Kidney epithelial cell (primary cell): Measurements from ENCODE around the gene PRADC1. TPM values are rescaled to one million over a fixed set of nuclear protein-coding genes. Genes with fewer than 3 reads are reported as not detected.
"Not testable (repeated sequence)": the region's sequence is repeated elsewhere in the genome, so short reads cannot be mapped to it uniquely, and the experiment has no call there.

Experiments used
- DNase-seq: peaks from one replicate; pipeline ENCODE4 v3.0.0-alpha.2; 2010; ENCODE audit warnings: low read depth
- H3K27me3 ChIP-seq: 2 replicates; pipeline ENCODE4 v1.6.0; 2011; ENCODE audit warnings: low read length; ENCODE audit not compliant: control insufficient read depth, insufficient read depth
- H3K36me3 ChIP-seq: 2 replicates; pipeline ENCODE4 v1.5.1; 2011; ENCODE audit warnings: low read length; ENCODE audit not compliant: control insufficient read depth, insufficient read depth
- H3K4me3 ChIP-seq: 2 replicates; pipeline ENCODE4 v1.5.1; 2011; ENCODE audit warnings: low read depth, mild to moderate bottlenecking, control low read depth, low read length
- total RNA-seq: library from RNA; depleted of rRNA; stranded (reverse); fragments of >200 nt; gene quantifications from 2 replicates; pipeline ENCODE4 v1.2.3, GENCODE V29; 2015
- TF ChIP-seq, protein P1 (sequence below): IDR thresholded peaks from 2 replicates; pipeline ENCODE4 v1.5.1; 2011; ENCODE audit warnings: mild to moderate bottlenecking, moderate library complexity, low read length, control low read depth, inconsistent platforms; ENCODE audit not compliant: insufficient read depth, poor library complexity, severe bottlenecking

PRADC1 gene
- total RNA-seq, 1 donor from 2014 or later, result 6.6 TPM

DNA sequence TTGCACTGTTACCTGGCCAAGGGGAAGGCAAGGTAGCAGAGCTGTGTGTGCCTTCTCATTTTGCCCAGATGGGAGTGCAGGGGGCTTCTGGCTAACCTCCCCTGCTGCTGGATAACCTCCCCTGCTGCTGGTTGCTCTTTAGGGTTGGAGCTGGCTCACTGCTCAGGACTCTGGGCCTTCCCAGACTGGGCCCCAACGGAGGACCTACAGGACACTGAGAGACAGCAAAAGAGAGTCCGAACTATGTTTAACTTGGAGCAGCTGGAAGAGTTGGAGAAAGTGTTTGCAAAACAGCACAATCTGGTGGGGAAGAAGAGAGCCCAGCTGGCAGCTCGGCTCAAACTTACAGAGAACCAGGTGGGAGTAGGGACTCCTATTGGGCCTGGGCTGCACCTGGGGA is 24.8 kb downstream of the PRADC1 start:
- no peak overlapping the region for H3K4me3 ChIP-seq
- no peaks in the 10 kb centered on the region for H3K36me3 ChIP-seq
- no peak for DNase-seq
- TF ChIP-seq, protein P1, sequence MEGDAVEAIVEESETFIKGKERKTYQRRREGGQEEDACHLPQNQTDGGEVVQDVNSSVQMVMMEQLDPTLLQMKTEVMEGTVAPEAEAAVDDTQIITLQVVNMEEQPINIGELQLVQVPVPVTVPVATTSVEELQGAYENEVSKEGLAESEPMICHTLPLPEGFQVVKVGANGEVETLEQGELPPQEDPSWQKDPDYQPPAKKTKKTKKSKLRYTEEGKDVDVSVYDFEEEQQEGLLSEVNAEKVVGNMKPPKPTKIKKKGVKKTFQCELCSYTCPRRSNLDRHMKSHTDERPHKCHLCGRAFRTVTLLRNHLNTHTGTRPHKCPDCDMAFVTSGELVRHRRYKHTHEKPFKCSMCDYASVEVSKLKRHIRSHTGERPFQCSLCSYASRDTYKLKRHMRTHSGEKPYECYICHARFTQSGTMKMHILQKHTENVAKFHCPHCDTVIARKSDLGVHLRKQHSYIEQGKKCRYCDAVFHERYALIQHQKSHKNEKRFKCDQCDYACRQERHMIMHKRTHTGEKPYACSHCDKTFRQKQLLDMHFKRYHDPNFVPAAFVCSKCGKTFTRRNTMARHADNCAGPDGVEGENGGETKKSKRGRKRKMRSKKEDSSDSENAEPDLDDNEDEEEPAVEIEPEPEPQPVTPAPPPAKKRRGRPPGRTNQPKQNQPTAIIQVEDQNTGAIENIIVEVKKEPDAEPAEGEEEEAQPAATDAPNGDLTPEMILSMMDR, result no peak
- peaks cover 18% of the 10 kb centered on the region for H3K27me3 ChIP-seq

DNA sequence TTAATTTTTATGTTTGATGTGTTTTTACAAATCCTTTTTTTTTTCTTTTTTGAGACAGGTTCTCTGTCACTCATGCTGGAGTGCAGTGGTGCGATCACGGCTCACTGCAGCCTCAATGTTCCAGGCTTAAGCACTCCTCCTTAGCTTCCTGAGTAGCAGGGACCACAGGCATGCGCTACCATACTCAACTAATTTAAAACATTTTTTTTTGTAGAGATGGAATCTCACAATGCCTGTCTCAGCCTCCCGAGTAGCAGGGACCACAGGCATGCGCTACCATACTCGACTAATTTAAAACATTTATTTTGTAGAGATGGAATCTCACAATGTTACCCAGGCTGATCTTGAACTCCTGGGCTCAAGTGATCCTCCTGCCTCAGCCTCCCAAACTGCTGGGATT is 27.4 kb downstream of the PRADC1 start:
- TF ChIP-seq, protein P1, result no peak
- no peaks in the 10 kb centered on the region for H3K36me3 ChIP-seq
- peaks cover 34% of the 10 kb centered on the region for H3K27me3 ChIP-seq
- no peak overlapping the region for H3K4me3 ChIP-seq
- DNase-seq, result no peak

DNA sequence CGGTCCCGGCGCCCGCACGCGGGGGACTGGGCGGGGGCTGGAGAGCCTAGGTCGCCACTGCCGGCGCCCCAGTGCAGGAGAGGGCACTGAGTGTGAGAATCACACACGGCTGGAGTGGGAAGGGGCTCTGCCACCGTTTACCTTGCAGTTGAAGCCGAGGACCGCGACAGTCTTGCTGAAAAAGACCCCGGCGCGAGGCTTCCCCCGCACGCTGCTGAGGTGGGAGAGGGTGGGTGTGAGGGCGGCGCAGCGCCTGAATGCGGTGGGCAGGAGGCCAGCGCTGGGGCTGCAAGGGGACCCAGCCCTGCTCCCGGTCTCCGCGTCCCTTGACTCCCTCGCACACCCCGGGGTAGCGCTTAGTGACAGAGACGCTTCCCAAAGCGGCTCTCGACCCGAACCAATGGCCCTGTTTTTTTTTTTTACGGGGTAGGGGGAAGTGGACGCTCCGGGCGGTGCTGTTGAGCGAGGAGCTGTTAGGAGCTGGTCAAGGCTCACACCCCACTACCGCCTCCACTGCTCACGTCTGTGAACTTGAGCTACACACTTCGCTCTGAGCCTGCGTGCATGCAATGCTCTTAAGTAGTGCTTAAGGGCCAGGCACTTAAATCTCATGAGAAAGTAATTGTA is 29.9 kb downstream of the PRADC1 start:
- TF ChIP-seq, protein P1, result no peak
- no peaks in the 10 kb centered on the region for H3K36me3 ChIP-seq
- no peak overlapping the region for H3K4me3 ChIP-seq
- peaks cover 37% of the 10 kb centered on the region for H3K27me3 ChIP-seq
- DNase-seq, result no peak

DNA sequence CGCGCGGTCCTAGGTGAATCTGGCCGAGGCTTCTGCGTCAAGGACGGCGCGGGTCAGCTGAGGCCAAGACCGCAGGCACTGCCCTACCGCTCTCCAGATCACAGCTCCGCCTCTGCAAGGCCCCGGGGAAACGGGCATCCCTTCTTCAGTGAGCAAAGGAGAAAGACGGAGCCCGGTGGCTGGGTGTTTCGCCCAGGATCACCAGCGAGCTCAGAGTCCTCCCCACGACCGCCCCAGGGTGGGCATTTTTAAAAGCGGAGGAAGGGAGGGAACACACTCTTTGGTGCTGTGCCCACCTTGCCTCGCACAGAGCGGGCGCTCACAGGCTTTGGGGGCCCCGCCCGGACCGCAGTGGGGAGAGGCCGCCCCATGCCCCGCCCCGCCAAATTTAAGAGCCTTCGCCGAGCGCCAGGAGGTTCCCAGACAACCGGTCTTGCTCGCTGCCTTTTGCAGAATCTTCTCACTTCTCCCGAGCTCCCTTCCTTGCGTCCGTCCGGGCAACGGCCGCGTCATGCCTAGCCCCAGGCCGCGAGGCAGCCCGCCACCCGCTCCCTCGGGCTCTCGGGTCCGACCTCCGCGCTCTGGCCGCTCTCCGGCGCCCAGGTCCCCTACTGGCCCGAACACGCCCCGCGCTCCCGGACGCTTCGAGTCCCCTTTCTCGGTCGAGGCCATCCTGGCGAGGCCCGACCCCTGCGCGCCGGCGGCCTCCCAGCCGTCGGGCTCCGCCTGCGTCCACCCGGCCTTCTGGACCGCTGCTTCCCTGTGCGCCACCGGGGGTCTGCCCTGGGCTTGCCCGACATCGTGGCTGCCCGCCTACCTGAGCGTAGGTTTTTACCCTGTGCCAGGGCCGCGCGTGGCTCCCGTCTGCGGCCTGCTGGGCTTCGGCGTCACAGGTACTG is 30.6 kb downstream of the PRADC1 start, which contains the start of gene NOTO:
NOTO (plus strand) TSS at position 419 of the 899 bp plus-strand sequence; CDS start at position 512, 93 bp downstream.
- Histone ChIP-seq H3K36me3 (no peaks in the 10 kb centered on the region), H3K27me3 (peaks cover 37% of the 10 kb centered on the region), H3K4me3 (no peak within 1 kb of the TSS)
- DNase-seq, result no peak
- TF ChIP-seq, protein P1, result no peak

DNA sequence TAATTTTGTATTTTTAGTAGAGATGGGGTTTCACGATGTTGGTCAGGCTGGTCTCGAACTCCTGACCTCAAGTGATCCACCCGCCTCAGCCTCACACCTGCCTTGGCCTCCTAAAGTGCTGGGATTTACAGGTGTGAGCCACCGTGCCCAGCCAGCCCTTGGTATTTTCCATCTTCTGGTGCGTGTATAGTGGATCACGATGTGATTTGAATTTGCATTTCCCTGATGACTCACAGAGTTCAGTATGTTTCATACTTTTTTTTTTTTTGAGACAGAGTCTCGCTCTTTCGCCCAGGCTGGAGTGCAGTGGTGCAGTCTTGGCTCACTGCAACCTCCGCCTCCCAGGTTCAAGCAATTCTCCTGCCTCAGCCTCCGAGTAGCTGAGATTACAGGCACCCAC is 32.8 kb downstream of the PRADC1 start:
- not testable (repeated sequence) for H3K36me3 ChIP-seq, H3K4me3 ChIP-seq, DNase-seq
- H3K27me3 ChIP-seq, result peaks cover 38% of the 10 kb centered on the region

DNA sequence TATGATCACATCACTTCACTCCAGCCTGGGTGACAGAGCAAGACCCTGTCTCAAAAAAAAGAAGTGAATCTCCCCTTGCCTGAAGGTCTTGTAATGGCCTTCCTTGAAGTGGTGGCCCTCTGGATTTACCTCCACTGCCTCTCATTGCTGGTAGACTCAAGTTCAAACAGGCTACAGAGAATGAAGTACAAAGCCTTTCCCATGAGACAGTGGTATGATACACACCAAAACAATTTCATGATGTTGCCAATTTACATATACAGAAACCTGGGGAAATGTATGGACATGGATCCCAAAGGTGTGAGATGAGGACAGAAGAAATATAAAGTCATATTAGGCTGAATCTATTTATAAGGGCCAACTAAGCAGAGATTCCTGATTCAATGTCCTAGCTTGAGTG is 35.5 kb downstream of the PRADC1 start:
- H3K27me3 ChIP-seq, result peaks cover 19% of the 10 kb centered on the region
- DNase-seq, result no peak

More for the DNA sequence above, 35.5 kb downstream of the PRADC1 start:
- Histone ChIP-seq H3K36me3 (no peaks in the 10 kb centered on the region), H3K4me3 (no peak overlapping the region)
- TF ChIP-seq, protein P1, result no peak
